AML-193 (cell line): ENCODE data around the gene CFAP47.
"Not testable (repeated sequence)": the region's sequence is repeated elsewhere in the genome, so short reads cannot be mapped to it uniquely, and the experiment has no call there.

Experiments
- DNase-seq, 2 experiments: peaks; one replicate each; lab custom pipeline; 2025; lab: John Stamatoyannopoulos, UW

CFAP47 gene, protein sequence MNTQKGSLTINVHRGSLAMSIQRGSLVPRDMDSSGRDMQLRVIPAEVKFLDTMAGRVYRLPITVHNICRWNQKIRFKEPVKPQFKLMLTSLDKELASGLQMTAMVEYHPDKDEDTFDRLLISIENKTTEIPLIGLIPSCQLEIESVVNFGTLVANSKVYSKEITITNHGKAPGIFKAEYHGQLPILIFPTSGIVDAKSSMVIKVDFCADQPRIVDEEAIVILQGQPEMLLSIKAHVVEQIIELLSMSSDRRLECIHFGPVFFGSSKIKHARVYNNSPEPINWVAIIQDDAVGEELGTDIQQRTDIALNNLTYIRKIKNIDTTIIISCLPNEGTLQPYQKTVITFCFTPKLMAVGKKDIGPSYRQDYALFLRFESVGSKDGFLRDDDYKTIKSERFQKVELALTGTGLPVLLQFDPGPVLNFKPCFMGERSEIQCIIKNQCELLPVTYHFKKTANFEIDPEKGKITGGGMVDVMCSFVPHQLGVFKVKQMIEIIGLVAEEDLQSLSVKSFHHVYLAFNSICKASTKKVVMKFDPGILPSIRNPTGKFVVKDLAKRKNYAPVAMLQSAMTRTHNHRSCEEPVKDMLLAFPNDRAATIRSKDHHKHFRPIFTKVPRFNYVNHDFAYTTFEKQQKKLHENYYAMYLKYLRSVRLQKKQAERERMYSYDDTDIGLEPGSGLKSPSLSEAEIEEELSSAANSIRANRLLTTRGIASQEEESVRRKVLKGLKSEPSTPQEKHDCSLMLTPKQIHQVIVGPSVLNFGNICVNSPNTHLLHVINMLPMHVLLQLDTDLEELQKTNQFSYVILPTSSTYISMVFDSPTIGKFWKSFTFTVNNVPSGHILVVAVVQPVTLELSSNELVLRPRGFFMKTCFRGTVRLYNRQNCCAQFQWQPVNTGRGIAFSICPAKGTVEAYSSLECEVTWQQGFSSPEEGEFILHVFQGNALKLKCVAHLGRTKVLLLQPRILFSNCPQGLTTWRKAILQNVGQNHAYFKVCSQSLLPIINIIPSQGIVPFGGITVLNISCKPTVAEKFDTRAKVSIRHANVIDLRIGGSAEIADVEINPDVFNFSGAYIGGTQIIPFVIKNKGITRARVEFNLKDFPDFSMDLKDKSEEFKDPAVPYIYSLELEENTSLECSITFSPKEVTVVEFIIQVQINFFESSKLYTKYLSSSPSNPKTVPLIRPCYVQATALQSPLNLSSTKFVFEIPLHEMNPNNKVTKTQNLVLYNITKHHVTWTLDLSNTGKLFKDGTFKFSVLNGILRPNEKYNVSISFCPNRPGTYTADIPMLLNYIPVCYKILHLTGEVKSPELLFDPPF (N-terminal part only)

DNA sequence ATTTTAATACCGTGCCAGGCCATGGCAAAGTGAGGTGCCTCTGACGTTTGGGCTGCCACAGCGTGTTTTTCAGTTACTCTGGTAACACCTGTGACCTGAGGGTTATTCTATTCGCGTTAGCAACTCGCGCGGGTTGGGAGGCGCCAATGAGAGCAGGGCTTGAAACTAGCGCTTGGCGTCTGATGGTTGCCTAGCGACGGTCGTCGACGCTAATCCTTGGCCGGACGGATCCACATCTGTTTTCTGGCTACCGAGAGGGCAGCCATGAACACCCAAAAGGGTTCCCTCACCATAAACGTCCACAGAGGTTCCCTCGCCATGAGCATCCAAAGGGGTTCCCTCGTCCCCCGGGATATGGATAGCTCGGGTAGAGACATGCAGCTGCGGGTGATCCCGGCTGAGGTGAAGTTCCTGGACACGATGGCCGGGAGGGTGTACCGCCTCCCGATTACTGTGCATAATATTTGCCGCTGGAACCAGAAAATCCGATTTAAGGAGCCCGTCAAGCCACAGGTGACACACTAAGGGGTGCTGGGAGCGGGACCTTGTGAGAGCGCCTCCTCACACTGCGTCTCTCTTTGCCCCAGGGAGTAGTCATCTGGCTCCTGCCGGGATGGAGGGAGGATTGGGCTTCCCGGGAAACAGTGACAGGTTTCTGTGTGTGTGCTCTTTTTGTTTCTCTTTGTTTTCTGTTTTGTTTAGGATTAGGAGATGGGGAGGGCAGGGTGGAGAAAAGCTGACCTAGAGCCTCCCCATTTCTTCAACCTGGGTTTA, at the start of gene CFAP47:
Gene CFAP47 (plus strand): TSS at position 199 of the 774 bp plus-strand sequence. CDS start 66 bp downstream, at position 265.
- no peak for DNase-seq

DNA sequence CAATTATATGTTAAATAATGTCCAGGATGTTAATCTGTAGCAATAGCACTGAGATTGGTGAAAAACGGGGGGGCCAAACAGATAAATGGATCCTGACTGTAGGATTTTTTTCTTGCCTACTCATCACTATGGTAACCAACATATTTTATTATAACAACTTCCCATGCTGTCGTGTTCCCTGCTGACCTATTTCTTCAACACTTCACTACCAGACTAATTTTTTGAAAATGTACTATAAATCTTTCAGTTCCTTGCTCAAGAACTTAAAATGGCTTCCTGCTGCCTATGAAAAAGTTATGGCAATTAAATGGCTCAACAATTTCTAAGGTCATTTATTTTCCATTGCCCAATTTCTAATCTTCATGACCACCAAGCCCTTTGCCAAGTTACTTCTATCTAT, 38.9 kb upstream of the CFAP47 start:
- no peak for DNase-seq

GRCh38 chrX:35886135-35886534, 33.4 kb upstream of the CFAP47 start:
- no peak for DNase-seq

DNA sequence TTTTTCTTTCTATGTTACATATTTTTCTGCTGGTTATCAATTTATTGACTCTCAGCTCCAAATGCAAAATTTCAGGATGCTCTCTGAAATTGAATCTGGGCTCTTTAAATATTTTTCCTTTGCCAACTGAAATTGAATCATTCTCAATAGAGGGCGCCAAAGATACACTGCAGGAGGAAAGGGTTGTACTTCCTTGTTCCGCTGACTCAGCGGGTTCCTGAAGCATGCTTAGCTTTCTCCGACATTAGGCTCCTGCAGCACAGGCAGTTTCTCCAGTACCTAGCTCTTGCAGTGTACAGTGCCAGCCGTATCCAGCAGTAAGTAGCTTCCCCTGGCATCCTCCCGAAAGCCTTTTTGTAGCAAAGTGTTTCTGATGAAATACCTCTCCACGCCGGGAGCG, 28.8 kb upstream of the CFAP47 start:
- DNase-seq: peak; percentile 43 to 53

DNA sequence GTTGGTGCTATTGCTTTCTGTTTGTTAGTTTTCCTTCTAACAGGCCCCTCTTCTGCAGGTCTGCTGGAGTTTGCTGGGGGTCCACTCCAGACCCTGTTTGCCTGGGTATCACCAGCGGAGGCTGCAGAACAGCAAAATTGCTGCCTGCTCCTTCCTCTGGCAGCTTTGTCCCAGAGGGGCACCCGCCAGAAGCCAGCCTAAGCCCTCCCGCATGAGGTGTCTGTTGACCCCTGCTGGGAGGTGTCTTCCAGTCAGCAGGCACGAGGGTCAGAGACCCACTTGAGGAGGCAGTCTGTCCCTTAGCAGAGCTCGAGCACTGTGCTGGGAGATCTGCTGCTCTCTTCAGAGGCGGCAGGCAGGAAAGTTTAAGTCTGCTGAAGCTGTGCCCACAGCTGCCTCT, 67.3 kb downstream of the CFAP47 start:
- DNase-seq: not testable (repeated sequence)

GRCh38 chrX:36007207-36007606, 87.7 kb downstream of the CFAP47 start:
- DNase-seq: no peak

DNA sequence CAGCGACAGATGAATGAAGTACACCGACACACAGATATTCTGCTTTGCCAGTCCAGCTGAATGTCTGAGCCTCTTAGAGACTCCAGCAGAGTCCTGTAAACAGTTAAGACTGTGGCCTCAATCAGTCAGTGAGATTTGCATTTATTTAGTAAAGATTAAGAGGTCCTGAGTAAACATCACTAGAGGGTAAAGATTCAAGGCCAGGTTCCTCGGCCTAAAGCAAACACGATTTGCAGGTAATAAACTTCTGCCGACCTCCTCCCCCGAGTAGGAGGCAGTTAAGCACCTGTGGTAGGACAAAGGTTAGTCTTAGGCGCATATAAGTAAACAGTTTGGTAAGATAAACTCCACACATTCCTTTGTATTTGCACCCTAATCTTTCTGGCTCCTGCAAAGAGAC, 99.6 kb downstream of the CFAP47 start:
- DNase-seq: no peak

GRCh38 chrX:36035550-36035949, 116.0 kb downstream of the CFAP47 start:
- no peak for DNase-seq

- no peak for DNase-seq
These were observed 143.2 kb downstream of the CFAP47 start for GRCh38 chrX:36062778-36063177.

- no peak for DNase-seq
These were observed 151.5 kb downstream of the CFAP47 start for GRCh38 chrX:36071061-36071460.

DNA sequence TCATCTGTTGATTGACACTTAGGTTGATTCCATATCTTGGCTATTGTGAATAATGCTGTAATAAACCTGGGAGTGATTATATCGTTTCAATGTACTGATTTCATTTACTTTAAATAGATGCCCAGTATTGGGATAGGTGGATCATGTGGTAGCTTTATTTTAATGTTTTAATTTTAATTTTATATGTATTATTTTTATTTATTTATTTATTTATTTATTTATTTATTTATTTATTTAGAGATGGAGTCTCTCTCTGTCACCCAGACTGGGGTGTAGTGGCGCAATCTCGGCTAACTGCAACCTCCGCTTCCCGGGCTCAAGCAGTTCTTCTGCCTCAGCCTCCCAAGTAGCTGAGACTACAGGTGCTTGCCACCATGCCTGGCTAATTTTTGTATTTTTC, 155.5 kb downstream of the CFAP47 start:
- not testable (repeated sequence) for DNase-seq

DNA sequence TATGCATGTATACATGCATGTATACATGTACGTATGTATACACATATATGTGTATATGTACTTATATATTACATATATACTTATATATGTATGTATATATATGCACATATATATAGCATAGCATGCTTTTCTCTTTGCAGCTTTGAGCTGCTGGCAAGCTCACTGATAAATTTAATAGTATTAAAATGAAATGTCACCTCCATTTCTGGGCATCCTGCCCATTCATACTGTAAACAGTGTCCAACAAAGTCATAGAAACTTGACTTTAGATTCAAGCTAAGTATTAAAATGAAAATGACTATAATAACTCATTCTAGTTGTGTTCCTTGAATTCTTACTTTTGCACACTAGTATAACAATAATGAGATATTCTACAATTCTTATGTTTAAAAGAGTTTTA, 163.7 kb downstream of the CFAP47 start:
- DNase-seq: no peak

DNA sequence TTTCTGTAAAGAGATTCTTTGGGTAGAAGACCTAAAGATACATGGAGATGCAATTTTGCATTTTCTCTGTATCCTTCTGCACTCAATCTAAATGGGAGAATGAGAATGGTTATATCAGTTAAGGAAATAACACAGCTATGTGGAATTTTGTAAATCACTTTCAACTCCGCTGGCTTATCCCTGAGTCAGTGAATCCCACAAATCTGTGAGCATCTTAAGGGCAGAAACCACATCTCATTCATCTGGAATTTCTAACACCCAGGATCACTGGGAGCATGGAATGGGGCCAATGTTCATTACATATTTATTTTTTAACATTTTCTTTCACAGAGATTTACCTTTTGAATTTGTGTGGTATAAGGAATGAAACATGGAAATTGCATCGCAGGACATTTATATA, 167.8 kb downstream of the CFAP47 start:
- no peak for DNase-seq

GRCh38 chrX:36088939-36089338, 169.4 kb downstream of the CFAP47 start:
- DNase-seq: not testable (repeated sequence)

GRCh38 chrX:36102425-36102824, 182.9 kb downstream of the CFAP47 start:
- DNase-seq: no peak

DNA sequence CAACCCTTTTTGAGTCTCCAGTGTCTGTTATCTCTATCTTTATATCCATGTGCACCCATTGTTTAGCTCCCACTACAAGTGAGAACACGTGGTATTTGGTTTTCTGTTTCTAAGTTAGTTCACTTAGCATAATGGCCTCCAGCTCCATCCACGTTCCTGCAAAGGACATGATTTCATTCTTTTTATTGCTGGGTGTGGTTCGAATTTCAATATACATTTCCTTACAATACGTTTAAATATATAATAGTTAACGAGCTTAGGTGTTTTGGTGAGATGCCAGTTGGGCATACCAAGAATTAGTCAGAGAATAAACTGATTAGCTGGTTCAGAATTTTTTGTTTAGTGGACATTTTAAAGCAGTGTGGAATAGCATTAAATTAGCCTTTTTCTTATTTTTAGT, 196.7 kb downstream of the CFAP47 start:
- DNase-seq: no peak

DNA sequence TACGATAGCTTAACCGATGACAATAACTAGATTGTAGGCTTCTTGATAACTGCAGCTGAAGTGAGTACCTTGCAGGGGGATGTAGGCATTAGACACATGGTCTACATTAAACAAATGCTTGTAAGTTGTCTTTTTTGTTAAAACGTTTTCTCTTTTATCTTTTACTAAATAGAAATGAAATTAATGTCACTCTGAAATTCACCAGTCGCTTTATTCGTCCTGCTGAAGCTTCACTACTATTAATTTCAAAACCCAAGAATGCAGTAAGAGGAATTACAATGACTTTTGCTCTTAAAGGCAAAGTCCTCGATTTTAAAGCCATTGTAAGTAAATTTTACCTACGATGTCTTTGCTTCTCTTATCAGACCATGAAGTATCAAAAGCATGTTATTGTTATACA, 239.7 kb downstream of the CFAP47 start:
- no peak for DNase-seq

DNA sequence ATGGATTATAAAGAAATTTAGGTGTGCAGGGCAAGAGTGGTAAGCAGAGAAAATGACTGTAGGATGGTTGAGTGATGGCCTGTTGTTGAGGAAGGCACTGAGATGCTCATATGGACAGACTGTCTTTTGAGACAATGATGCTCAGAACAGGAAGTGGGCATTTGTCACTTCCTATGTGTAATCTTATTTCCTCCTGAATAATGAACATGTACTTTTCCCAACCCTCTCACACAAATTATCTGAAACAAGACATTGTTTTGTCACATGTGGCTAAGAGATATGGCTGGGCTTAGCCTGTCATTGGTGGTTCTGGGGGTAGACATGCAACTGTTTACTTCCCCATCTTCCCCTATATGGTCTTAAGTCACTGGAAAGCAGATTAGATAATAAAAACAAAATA, 240.5 kb downstream of the CFAP47 start:
- DNase-seq: peak; percentile 19 to 44

- DNase-seq: no peak
These were observed 279.0 kb downstream of the CFAP47 start for GRCh38 chrX:36198575-36198974.

- DNase-seq: no peak
These were observed 280.4 kb downstream of the CFAP47 start for GRCh38 chrX:36199928-36200327.

DNA sequence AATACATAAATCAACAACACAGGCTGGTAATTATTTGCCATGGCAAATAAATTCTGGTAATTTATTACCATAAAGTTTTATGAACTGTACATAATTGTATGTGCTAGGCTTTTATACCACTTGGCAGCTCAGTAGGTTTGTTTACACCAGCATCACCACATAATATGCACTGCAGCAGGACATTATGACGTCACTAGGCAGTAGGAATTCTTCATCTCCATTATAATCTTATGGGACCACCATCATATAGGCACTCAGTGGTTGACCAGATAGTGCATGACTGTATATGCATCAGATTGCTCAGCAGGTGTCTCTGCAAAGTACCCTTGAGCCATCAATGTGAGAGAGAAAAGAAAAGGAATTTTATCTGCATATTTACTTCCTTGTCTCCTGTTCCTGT, 295.4 kb downstream of the CFAP47 start:
- DNase-seq: no peak
